RWPE2 (cell line): ENCODE measurements around the gene MAN1A1.

Source experiments
- ATAC-seq: fragments of 200-7000 bp; cut with Tn5 transposase; 3 replicates; pipeline ENCODE4 v1.9.1; 2021; ENCODE audit warnings: low read depth
- DNase-seq: peaks from one replicate; pipeline ENCODE4 v3.0.0-alpha.2; 2020; ENCODE audit warnings: low spot score
- H3K27ac ChIP-seq: fragments of 450-650 bp; 2 replicates; pipeline ENCODE4 v1.5.1; 2017; ENCODE audit warnings: mild to moderate bottlenecking; ENCODE audit not compliant: poor library complexity, severe bottlenecking
- H3K27me3 ChIP-seq: fragments of 250-450 bp; sonication (Bioruptor Pico); 2 replicates; pipeline ENCODE4 v1.5.1; 2021; ENCODE audit warnings: mild to moderate bottlenecking, moderate library complexity; ENCODE audit not compliant: insufficient read depth, poor library complexity, severe bottlenecking
- H3K36me3 ChIP-seq: fragments of 250-450 bp; sonication (Bioruptor Pico); 2 replicates; pipeline ENCODE4 v1.5.1; 2020; ENCODE audit warnings: low read depth, mild to moderate bottlenecking, moderate library complexity
- H3K4me1 ChIP-seq: fragments of 250-450 bp; sonication (Bioruptor Pico); 2 replicates; pipeline ENCODE4 v1.5.1; 2021; ENCODE audit warnings: mild to moderate bottlenecking, moderate library complexity; ENCODE audit not compliant: insufficient read depth, poor library complexity, severe bottlenecking
- H3K4me3 ChIP-seq: fragments of 250-450 bp; sonication (Bioruptor Pico); 2 replicates; pipeline ENCODE4 v1.5.1; 2021; ENCODE audit warnings: mild to moderate bottlenecking, moderate library complexity; ENCODE audit not compliant: severe bottlenecking
- H3K9me3 ChIP-seq: fragments of 250-450 bp; sonication (Bioruptor Pico); 2 replicates; pipeline ENCODE4 v1.5.1; 2021; ENCODE audit warnings: mild to moderate bottlenecking, moderate library complexity; ENCODE audit not compliant: severe bottlenecking
- CTCF ChIP-seq: fragments of 450-650 bp; IDR thresholded peaks from one replicate; pipeline ENCODE4 v1.5.1; 2017; ENCODE audit warnings: mild to moderate bottlenecking, moderate library complexity; ENCODE audit not compliant: poor library complexity, severe bottlenecking

Gene MAN1A1

GRCh38 chr6:119148098-119148824, 201.3 kb downstream of the MAN1A1 start:
- peak; percentile 68 for TF ChIP-seq CTCF
- no peaks in the 10 kb centered on the region for H3K9me3 ChIP-seq
- peaks cover 13% of the 10 kb centered on the region for H3K4me1 ChIP-seq
- no peak for DNase-seq
- no peaks in the 10 kb centered on the region for H3K27me3 ChIP-seq
- no peaks in the 10 kb centered on the region for H3K36me3 ChIP-seq
- H3K27ac ChIP-seq: no peak overlapping the region
- H3K4me3 ChIP-seq: no peak overlapping the region
- peak; percentile 20; the same call in 2 of the 3 replicates for ATAC-seq

- DNase-seq (peak; percentile 89), ATAC-seq (peak; percentile 92)
- H3K27me3 ChIP-seq: no peaks in the 10 kb centered on the region
- peak overlapping the region; percentile 48 for H3K27ac ChIP-seq
- TF ChIP-seq CTCF: no peak
- no peaks in the 10 kb centered on the region for H3K9me3 ChIP-seq
- no peaks in the 10 kb centered on the region for H3K36me3 ChIP-seq
- no peak overlapping the region for H3K4me3 ChIP-seq
- H3K4me1 ChIP-seq: peaks cover 13% of the 10 kb centered on the region
These were observed 202.2 kb downstream of the MAN1A1 start for GRCh38 chr6:119147101-119148053.

GRCh38 chr6:119145111-119145510, 204.4 kb downstream of the MAN1A1 start:
- DNase-seq (no peak), ATAC-seq (no peak)
- no peaks in the 10 kb centered on the region for H3K27me3 ChIP-seq
- H3K27ac ChIP-seq: no peak overlapping the region
- TF ChIP-seq CTCF: no peak
- H3K9me3 ChIP-seq: no peaks in the 10 kb centered on the region
- H3K4me3 ChIP-seq: no peak overlapping the region
- peaks cover 13% of the 10 kb centered on the region for H3K4me1 ChIP-seq
- H3K36me3 ChIP-seq: no peaks in the 10 kb centered on the region

GRCh38 chr6:119142637-119143036, 206.9 kb downstream of the MAN1A1 start:
- Histone ChIP-seq H3K27me3 (no peaks in the 10 kb centered on the region), H3K4me1 (peaks cover 13% of the 10 kb centered on the region), H3K9me3 (no peaks in the 10 kb centered on the region), H3K36me3 (no peaks in the 10 kb centered on the region), H3K27ac (no peak overlapping the region), H3K4me3 (no peak overlapping the region)
- ATAC-seq: no peak
- no peak for DNase-seq
- no peak for TF ChIP-seq CTCF
